B cell (primary cell): Measurements from ENCODE around the gene AP4S1.

Experiments
- CTCF ChIP-seq: fragments of 200-600 bp; IDR thresholded peaks from one replicate; pipeline ENCODE4 v1.8.0; 2022; ENCODE audit warnings: antibody characterized with exemption, mild to moderate bottlenecking
- EZH2 ChIP-seq: IDR thresholded peaks from 2 replicates; pipeline ENCODE4 v1.6.1; 2012; ENCODE audit warnings: borderline replicate concordance, low read depth, mild to moderate bottlenecking, moderate library complexity, low read length; ENCODE audit not compliant: insufficient read depth, poor library complexity, severe bottlenecking

DNA sequence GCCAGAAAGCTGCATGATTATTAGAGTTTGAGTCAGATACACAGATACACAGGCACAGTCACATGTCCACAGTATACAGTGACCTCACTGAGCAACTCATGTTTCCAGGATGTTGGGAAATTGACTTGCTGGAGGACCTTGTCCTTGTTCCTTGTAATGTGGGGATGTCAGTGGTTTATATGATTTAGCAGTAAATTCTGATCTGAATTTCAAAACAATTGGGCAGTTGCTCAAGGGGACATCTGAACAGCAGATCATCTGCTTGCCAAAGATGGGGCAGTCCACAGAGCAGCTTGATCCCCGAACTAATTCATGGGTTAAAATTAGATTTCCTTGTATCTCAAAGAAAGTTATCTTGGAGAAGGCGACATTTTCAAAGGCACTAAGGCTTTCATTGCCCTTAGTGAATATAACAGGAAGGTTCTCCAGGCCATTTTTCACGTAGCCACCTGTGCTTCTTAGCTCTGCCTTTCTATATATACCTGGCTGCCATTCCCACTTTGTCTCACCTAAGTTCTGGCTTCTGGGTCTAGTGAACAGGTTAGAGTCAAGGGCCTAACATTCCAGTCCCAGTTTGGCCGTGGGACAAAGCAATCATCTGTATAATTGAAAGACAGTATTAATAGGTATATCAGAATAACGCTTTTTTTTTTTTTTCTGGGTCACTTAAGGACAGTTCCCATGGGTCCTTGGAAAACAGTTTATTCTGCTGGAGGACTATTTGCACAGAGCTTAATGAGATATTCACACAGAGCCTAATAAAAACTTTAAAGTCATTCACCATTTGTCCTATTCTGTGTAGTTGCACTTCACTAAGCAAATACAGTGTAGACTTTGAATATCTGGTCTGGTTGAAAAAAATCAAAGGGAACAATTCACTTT lies 65.7 kb downstream of the AP4S1 start:
- TF ChIP-seq CTCF (no peak), EZH2 (no peak)
